ENCODE data around the gene C2CD4D.

The C2CD4D gene

DNA sequence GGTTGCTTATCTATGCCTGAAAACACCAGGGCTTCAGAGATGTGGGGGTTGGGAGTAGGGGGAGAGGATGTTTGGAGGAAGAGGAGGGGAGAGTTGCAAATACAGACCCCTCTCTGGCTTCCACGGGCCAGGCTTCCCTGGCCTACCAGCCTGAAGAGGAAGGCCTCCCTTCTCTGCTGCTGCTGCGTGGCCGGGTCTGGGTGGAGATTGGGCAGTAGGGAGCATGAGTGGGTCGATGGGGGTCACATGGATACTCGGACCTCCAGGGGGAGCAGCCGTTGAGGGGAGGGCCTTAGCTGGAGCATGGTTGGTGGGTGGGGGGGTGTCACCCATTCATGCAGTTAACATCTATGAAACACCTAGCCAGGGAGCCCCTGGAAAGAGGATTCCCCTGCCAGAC lies 9.6 kb downstream of the C2CD4D start:
- H3K27ac ChIP-seq (ENCODE audit: extremely low read depth, low read depth, low read length), result no peak overlapping the region
- H3K4me3 ChIP-seq (ENCODE audit: low read depth, low read length), result no peak overlapping the region
- POLR2A ChIA-PET, result interaction anchor here (0.7 kb wide), 1 partner anchor 547 kb away, joined by 4 read pairs; no protein-coding TSS in a partner anchor
- peaks cover 2% of the 10 kb centered on the region for H3K4me1 ChIP-seq (ENCODE audit: control insufficient read depth, insufficient read depth, low read length)
- CTCF ChIA-PET, result interaction anchor here (0.6 to 0.7 kb wide), 3 partner anchors 12 to 489 kb away, joined by 3 read pairs; no protein-coding TSS in a partner anchor
- H3K36me3 ChIP-seq (ENCODE audit: control insufficient read depth in 2 of 2, insufficient read depth in 1 of 2, low read length in 2 of 2), result no peaks in the 10 kb centered on the region
- TF ChIP-seq, protein P1, sequence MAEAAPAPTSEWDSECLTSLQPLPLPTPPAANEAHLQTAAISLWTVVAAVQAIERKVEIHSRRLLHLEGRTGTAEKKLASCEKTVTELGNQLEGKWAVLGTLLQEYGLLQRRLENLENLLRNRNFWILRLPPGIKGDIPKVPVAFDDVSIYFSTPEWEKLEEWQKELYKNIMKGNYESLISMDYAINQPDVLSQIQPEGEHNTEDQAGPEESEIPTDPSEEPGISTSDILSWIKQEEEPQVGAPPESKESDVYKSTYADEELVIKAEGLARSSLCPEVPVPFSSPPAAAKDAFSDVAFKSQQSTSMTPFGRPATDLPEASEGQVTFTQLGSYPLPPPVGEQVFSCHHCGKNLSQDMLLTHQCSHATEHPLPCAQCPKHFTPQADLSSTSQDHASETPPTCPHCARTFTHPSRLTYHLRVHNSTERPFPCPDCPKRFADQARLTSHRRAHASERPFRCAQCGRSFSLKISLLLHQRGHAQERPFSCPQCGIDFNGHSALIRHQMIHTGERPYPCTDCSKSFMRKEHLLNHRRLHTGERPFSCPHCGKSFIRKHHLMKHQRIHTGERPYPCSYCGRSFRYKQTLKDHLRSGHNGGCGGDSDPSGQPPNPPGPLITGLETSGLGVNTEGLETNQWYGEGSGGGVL (tag by site-specific recombination; IDR thresholded peaks at IDR 0.05), result peak; percentile 45; the same call in 1 of the 2 replicates
- TF ChIP-seq ZNF529 (tag by site-specific recombination; IDR thresholded peaks at IDR 0.05; ENCODE audit: insufficient replicate concordance) (no peak), ZNF133 (tag by site-specific recombination; IDR thresholded peaks at IDR 0.05) (no peak)
- H3K9me3 ChIP-seq (ENCODE audit: control insufficient read depth, insufficient read depth, low read depth, low read length), result no peaks in the 10 kb centered on the region

DNA sequence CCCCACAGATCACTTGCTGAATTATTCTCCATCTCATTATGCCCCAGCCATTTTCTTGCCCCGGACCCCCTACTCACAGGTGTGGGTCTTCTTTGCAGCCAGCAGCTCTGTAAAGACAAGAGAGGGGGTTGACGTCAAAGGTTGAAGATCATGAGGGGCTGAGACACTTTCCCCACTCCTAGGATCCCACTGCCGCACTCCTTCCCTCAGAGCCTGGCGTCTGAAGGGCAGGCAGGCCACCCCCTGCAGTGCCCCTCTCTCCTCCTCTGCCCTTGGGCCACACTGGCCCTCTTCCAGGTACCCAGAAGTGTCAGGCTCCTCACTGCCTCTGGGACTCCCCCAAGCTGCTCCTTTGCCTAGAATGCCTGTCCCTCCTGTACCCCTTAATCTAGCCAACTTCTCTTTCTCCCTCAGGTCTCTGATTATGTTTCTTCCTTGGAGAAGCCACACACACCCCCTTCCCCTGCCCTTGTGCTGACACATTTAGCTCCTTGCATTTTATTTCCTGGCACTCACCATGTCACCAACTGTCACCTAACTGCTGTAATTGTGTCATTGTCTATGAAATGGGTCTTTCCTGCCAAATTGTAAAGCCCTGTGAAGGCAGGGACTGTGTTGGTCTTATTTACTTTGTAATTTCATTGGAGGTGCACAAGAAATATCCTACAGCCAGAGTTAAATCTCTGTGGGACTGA lies 10.1 kb downstream of the C2CD4D start:
- H3K27ac ChIP-seq (ENCODE audit: extremely low read depth, low read depth, low read length), result no peak overlapping the region
- H3K4me1 ChIP-seq (ENCODE audit: control insufficient read depth, insufficient read depth, low read length), result peaks cover 2% of the 10 kb centered on the region
- H3K9me3 ChIP-seq (ENCODE audit: control insufficient read depth, insufficient read depth, low read depth, low read length), result no peaks in the 10 kb centered on the region
- POLR2A ChIA-PET, result no interaction called here
- TF ChIP-seq ZFHX2 (tag by site-specific recombination; conservative IDR thresholded peaks at IDR 0.05), result 0 out of 2 replicates have a peak, but pooled peaks have one; percentile 5
- no peak for TF ChIP-seq ZNF621 (tag by site-specific recombination; IDR thresholded peaks at IDR 0.05)
- TF ChIP-seq GLI2 (tag by site-specific recombination; IDR thresholded peaks at IDR 0.05; ENCODE audit: borderline replicate concordance, low read depth), result no peak
- TF ChIP-seq ZIC2 (tag by site-specific recombination; IDR thresholded peaks at IDR 0.05), result peak; percentile 21; the same call in 1 of the 2 replicates
- CTCF ChIA-PET, result interaction anchor here (0.6 to 0.7 kb wide), 2 partner anchors 12 to 13 kb away, joined by 3 read pairs; no protein-coding TSS in a partner anchor
- no peaks in the 10 kb centered on the region for H3K36me3 ChIP-seq (ENCODE audit: control insufficient read depth in 2 of 2, insufficient read depth in 1 of 2, low read length in 2 of 2)
- no peak overlapping the region for H3K4me3 ChIP-seq (ENCODE audit: low read depth, low read length)

DNA sequence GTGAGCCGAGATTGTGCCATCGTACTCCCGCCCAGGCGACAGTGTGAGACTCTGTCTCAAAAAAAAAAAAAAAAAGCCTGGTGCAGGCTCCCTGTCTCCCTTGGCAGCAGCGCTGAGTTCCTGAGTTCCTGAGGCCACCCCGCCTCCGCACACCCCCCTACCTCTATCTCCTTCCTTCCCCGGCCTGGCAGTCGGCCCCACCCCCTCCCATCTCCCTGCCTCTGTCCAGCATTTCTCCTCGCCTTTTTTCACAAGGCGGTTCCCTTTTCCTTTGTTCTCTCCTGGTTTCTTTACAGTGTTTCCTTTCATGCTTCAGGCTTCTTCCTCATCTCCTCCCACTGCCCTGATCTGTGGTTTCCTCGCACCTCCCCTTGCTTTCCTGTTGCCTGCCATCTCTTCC lies 10.7 kb downstream of the C2CD4D start:
- no peaks in the 10 kb centered on the region for H3K36me3 ChIP-seq (ENCODE audit: control insufficient read depth in 2 of 2, insufficient read depth in 1 of 2, low read length in 2 of 2)
- H3K4me1 ChIP-seq (ENCODE audit: control insufficient read depth, insufficient read depth, low read length), result peaks cover 2% of the 10 kb centered on the region
- H3K27ac ChIP-seq (ENCODE audit: extremely low read depth, low read depth, low read length), result no peak overlapping the region
- ChIA-PET POLR2A (interaction anchor here (0.6 kb wide), 1 partner anchor 203 kb away, joined by 3 read pairs; no protein-coding TSS in a partner anchor), CTCF (interaction anchor here (1.3 kb wide), 1 partner anchor 54 kb away, joined by 3 read pairs; no protein-coding TSS in a partner anchor)
- H3K4me3 ChIP-seq (ENCODE audit: low read depth, low read length), result no peak overlapping the region
- no peaks in the 10 kb centered on the region for H3K9me3 ChIP-seq (ENCODE audit: control insufficient read depth, insufficient read depth, low read depth, low read length)
- no peak for TF ChIP-seq ZNF596 (tag by site-specific recombination; IDR thresholded peaks at IDR 0.05)
- peak; percentile 75 for TF ChIP-seq PRDM1 (tag by site-specific recombination; IDR thresholded peaks at IDR 0.05)
- TF ChIP-seq KLF10 (tag by site-specific recombination; IDR thresholded peaks at IDR 0.05), result no peak
- no peak for TF ChIP-seq FEZF1 (tag by site-specific recombination; IDR thresholded peaks at IDR 0.05)
- TF ChIP-seq ZNF24 (tag by site-specific recombination; IDR thresholded peaks at IDR 0.05), result no peak
- TF ChIP-seq ZNF548 (tag by site-specific recombination; IDR thresholded peaks at IDR 0.05), result no peak
- TF ChIP-seq, protein P2, sequence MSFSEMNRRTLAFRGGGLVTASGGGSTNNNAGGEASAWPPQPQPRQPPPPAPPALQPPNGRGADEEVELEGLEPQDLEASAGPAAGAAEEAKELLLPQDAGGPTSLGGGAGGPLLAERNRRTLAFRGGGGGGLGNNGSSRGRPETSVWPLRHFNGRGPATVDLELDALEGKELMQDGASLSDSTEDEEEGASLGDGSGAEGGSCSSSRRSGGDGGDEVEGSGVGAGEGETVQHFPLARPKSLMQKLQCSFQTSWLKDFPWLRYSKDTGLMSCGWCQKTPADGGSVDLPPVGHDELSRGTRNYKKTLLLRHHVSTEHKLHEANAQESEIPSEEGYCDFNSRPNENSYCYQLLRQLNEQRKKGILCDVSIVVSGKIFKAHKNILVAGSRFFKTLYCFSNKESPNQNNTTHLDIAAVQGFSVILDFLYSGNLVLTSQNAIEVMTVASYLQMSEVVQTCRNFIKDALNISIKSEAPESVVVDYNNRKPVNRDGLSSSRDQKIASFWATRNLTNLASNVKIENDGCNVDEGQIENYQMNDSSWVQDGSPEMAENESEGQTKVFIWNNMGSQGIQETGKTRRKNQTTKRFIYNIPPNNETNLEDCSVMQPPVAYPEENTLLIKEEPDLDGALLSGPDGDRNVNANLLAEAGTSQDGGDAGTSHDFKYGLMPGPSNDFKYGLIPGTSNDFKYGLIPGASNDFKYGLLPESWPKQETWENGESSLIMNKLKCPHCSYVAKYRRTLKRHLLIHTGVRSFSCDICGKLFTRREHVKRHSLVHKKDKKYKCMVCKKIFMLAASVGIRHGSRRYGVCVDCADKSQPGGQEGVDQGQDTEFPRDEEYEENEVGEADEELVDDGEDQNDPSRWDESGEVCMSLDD (tag by site-specific recombination; IDR thresholded peaks at IDR 0.05), result no peak
- TF ChIP-seq, protein P3, sequence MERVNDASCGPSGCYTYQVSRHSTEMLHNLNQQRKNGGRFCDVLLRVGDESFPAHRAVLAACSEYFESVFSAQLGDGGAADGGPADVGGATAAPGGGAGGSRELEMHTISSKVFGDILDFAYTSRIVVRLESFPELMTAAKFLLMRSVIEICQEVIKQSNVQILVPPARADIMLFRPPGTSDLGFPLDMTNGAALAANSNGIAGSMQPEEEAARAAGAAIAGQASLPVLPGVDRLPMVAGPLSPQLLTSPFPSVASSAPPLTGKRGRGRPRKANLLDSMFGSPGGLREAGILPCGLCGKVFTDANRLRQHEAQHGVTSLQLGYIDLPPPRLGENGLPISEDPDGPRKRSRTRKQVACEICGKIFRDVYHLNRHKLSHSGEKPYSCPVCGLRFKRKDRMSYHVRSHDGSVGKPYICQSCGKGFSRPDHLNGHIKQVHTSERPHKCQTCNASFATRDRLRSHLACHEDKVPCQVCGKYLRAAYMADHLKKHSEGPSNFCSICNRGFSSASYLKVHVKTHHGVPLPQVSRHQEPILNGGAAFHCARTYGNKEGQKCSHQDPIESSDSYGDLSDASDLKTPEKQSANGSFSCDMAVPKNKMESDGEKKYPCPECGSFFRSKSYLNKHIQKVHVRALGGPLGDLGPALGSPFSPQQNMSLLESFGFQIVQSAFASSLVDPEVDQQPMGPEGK (tag by site-specific recombination; IDR thresholded peaks at IDR 0.05), result 0 out of 2 replicates have a peak, but pooled peaks have one; percentile 43
- peak; percentile 83 for TF ChIP-seq EGR2 (tag by site-specific recombination; IDR thresholded peaks at IDR 0.05; ENCODE audit: low read depth)
- no peak for TF ChIP-seq ZNF837 (tag by site-specific recombination; IDR thresholded peaks at IDR 0.05)
- peak; percentile 78 for TF ChIP-seq ZFHX2 (tag by site-specific recombination; conservative IDR thresholded peaks at IDR 0.05)
- peak; percentile 58; the same call in 1 of the 2 replicates for TF ChIP-seq KLF1 (tag by site-specific recombination; IDR thresholded peaks at IDR 0.05)
- TF ChIP-seq, protein P4, sequence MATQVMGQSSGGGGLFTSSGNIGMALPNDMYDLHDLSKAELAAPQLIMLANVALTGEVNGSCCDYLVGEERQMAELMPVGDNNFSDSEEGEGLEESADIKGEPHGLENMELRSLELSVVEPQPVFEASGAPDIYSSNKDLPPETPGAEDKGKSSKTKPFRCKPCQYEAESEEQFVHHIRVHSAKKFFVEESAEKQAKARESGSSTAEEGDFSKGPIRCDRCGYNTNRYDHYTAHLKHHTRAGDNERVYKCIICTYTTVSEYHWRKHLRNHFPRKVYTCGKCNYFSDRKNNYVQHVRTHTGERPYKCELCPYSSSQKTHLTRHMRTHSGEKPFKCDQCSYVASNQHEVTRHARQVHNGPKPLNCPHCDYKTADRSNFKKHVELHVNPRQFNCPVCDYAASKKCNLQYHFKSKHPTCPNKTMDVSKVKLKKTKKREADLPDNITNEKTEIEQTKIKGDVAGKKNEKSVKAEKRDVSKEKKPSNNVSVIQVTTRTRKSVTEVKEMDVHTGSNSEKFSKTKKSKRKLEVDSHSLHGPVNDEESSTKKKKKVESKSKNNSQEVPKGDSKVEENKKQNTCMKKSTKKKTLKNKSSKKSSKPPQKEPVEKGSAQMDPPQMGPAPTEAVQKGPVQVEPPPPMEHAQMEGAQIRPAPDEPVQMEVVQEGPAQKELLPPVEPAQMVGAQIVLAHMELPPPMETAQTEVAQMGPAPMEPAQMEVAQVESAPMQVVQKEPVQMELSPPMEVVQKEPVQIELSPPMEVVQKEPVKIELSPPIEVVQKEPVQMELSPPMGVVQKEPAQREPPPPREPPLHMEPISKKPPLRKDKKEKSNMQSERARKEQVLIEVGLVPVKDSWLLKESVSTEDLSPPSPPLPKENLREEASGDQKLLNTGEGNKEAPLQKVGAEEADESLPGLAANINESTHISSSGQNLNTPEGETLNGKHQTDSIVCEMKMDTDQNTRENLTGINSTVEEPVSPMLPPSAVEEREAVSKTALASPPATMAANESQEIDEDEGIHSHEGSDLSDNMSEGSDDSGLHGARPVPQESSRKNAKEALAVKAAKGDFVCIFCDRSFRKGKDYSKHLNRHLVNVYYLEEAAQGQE (tag by site-specific recombination; IDR thresholded peaks at IDR 0.05), result peak; percentile 98
- no peak for TF ChIP-seq ZSCAN23 (tag by site-specific recombination; IDR thresholded peaks at IDR 0.05)

All from HEK293 (cell line).